Stimulated activated CD4-positive, alpha-beta T cell treated with anti-CD3 and anti-CD28 coated beads, Interleukin-4, amount 100 ng/mL, for 24 hours (primary cell): Measurements from ENCODE around the gene NFIX.

Experiments used
- DNase-seq: peaks from one replicate; pipeline ENCODE4 v3.0.0-alpha.2; 2020

Gene NFIX

GRCh38 chr19:13078897-13079541 is 83.7 kb downstream of the NFIX start:
- DNase-seq, result no peak

GRCh38 chr19:13079542-13079986 is 84.3 kb downstream of the NFIX start:
- no peak for DNase-seq

GRCh38 chr19:13082192-13083007 is 87.1 kb downstream of the NFIX start:
- DNase-seq, result no peak

- no peak for DNase-seq
These were observed 87.7 kb downstream of the NFIX start for GRCh38 chr19:13083008-13083404.

- DNase-seq, result no peak
These were observed 88.4 kb downstream of the NFIX start for GRCh38 chr19:13083627-13084026.

GRCh38 chr19:13085666-13086065 is 90.4 kb downstream of the NFIX start:
- no peak for DNase-seq

GRCh38 chr19:13086341-13086740 is 91.1 kb downstream of the NFIX start:
- no peak for DNase-seq

- DNase-seq, result no peak
These were observed 92.0 kb downstream of the NFIX start for GRCh38 chr19:13087295-13087694.

- DNase-seq, result no peak
These were observed 92.7 kb downstream of the NFIX start for GRCh38 chr19:13087795-13088537.

GRCh38 chr19:13089139-13089856 is 94.0 kb downstream of the NFIX start:
- DNase-seq, result peak; percentile 23

GRCh38 chr19:13089857-13090507 is 94.7 kb downstream of the NFIX start:
- DNase-seq, result no peak

GRCh38 chr19:13090511-13091231 is 95.4 kb downstream of the NFIX start:
- no peak for DNase-seq

- no peak for DNase-seq
These were observed 96.3 kb downstream of the NFIX start for GRCh38 chr19:13091400-13092157.

- DNase-seq, result no peak
These were observed 96.9 kb downstream of the NFIX start for GRCh38 chr19:13092158-13092543.

GRCh38 chr19:13092606-13093235 is 97.4 kb downstream of the NFIX start:
- no peak for DNase-seq

- peak; percentile 83 for DNase-seq
These were observed 98.3 kb downstream of the NFIX start for GRCh38 chr19:13093407-13094105.

- DNase-seq, result no peak
These were observed 98.8 kb downstream of the NFIX start for GRCh38 chr19:13094106-13094504.

GRCh38 chr19:13094771-13095392 is 99.6 kb downstream of the NFIX start:
- no peak for DNase-seq

GRCh38 chr19:13095393-13095784 is 100.1 kb downstream of the NFIX start:
- DNase-seq, result no peak
